IPS-20b (cell line): ENCODE measurements around the gene LRRC3B.

ENCODE experiments used
- H3K27ac ChIP-seq: one replicate; pipeline ENCODE4 v1.5.1; 2013; ENCODE audit warnings: low read length
- H3K27me3 ChIP-seq: 2 replicates; pipeline ENCODE4 v1.6.1; 2013; ENCODE audit warnings: mild to moderate bottlenecking, low read length, inconsistent platforms; ENCODE audit not compliant: insufficient read depth
- H3K36me3 ChIP-seq: 2 replicates; pipeline ENCODE4 v1.6.1; 2013; ENCODE audit warnings: low read depth, mild to moderate bottlenecking, inconsistent platforms, low read length, moderate library complexity; ENCODE audit not compliant: insufficient read depth
- H3K4me1 ChIP-seq: 2 replicates; pipeline ENCODE4 v1.6.1; 2013; ENCODE audit warnings: mild to moderate bottlenecking, control low read depth, inconsistent platforms, low read length, moderate library complexity; ENCODE audit not compliant: insufficient read depth
- H3K4me3 ChIP-seq: 2 replicates; pipeline ENCODE4 v1.5.1; 2013; ENCODE audit warnings: mild to moderate bottlenecking, low read length, inconsistent platforms
- H3K9ac ChIP-seq: 2 replicates; pipeline ENCODE4 v1.6.1; 2013; ENCODE audit warnings: low read depth, mild to moderate bottlenecking, inconsistent platforms, low read length, moderate library complexity
- H3K9me3 ChIP-seq: 2 replicates; pipeline ENCODE4 v1.6.1; 2013; ENCODE audit warnings: mild to moderate bottlenecking, low read depth, low read length, inconsistent platforms; ENCODE audit not compliant: insufficient read depth

LRRC3B gene

GRCh38 chr3:26636096-26636727 is 13.6 kb downstream of the LRRC3B start:
- Histone ChIP-seq H3K4me1 (no peaks in the 10 kb centered on the region), H3K9me3 (no peaks in the 10 kb centered on the region), H3K36me3 (no peaks in the 10 kb centered on the region), H3K27ac (no peak overlapping the region), H3K4me3 (no peak overlapping the region), H3K27me3 (peaks cover 25% of the 10 kb centered on the region), H3K9ac (no peak overlapping the region)

- H3K27ac ChIP-seq: no peak overlapping the region
- no peaks in the 10 kb centered on the region for H3K36me3 ChIP-seq
Measured at GRCh38 chr3:26637698-26638097, 15.1 kb downstream of the LRRC3B start.

GRCh38 chr3:26638113-26638512 is 15.5 kb downstream of the LRRC3B start:
- no peak overlapping the region for H3K27ac ChIP-seq
- H3K9me3 ChIP-seq: no peaks in the 10 kb centered on the region
- no peaks in the 10 kb centered on the region for H3K36me3 ChIP-seq
- H3K4me1 ChIP-seq: no peaks in the 10 kb centered on the region
- no peak overlapping the region for H3K4me3 ChIP-seq
- H3K27me3 ChIP-seq: peaks cover 6% of the 10 kb centered on the region; the same call in 1 of the 2 replicates
- H3K9ac ChIP-seq: no peak overlapping the region

More at GRCh38 chr3:26637698-26638097, 15.1 kb downstream of the LRRC3B start:
- Histone ChIP-seq H3K4me3 (no peak overlapping the region), H3K4me1 (no peaks in the 10 kb centered on the region), H3K9me3 (no peaks in the 10 kb centered on the region), H3K27me3 (peaks cover 10% of the 10 kb centered on the region; the same call in 1 of the 2 replicates), H3K9ac (no peak overlapping the region)

GRCh38 chr3:26639339-26639738 is 16.8 kb downstream of the LRRC3B start:
- Histone ChIP-seq H3K27ac (no peak overlapping the region), H3K36me3 (no peaks in the 10 kb centered on the region), H3K4me1 (no peaks in the 10 kb centered on the region), H3K4me3 (no peak overlapping the region), H3K9ac (no peak overlapping the region), H3K27me3 (no peaks in the 10 kb centered on the region; the same call in 1 of the 2 replicates), H3K9me3 (no peaks in the 10 kb centered on the region)

DNA sequence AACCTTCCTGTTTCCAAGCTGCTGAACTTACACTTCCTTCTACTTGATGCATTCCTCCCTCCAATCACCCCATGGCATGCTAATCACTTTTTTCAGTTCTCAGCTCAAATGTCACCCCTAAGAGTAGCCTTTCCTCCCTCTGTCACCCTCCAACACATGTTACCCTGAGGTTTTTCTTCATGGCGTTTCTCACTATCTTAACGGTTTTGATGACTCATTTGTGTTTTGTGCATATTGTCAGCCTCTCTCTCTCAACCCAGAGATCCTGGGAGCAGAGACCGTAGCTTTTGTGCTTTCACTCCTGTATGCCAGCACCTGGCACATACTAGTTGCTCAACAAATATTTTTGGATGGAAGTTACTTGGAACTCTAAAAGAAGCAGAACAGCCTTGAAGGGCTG is 24.5 kb downstream of the LRRC3B start:
- H3K27ac ChIP-seq: no peak overlapping the region
- H3K27me3 ChIP-seq: no peaks in the 10 kb centered on the region
- no peaks in the 10 kb centered on the region for H3K9me3 ChIP-seq
- H3K36me3 ChIP-seq: no peaks in the 10 kb centered on the region
- no peak overlapping the region for H3K4me3 ChIP-seq
- H3K9ac ChIP-seq: no peak overlapping the region
- no peaks in the 10 kb centered on the region for H3K4me1 ChIP-seq

GRCh38 chr3:26648461-26648860 is 25.9 kb downstream of the LRRC3B start:
- Histone ChIP-seq H3K27me3 (no peaks in the 10 kb centered on the region), H3K4me1 (no peaks in the 10 kb centered on the region), H3K9ac (no peak overlapping the region), H3K27ac (no peak overlapping the region), H3K4me3 (no peak overlapping the region), H3K9me3 (no peaks in the 10 kb centered on the region), H3K36me3 (no peaks in the 10 kb centered on the region)

DNA sequence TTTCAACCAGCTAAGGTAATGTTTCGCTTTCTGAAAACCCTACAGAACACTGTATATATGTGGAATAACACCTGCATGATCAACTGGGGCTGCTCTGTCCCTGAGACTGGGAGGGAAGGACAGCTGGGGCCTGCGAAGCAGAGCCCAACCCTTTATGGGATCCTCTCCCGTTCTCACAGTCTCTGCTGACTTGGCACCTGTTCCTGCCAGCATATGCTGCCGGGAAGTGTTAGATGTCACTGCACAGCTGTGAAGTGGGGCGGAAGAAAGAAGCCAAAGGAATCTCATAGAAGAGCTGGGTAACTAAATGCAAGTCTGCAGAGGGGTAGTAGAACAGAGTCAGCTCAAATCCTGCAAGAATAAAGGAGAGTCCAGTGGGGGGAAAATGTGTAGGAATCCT is 29.6 kb downstream of the LRRC3B start:
- Histone ChIP-seq H3K4me1 (no peaks in the 10 kb centered on the region), H3K9me3 (no peaks in the 10 kb centered on the region), H3K36me3 (no peaks in the 10 kb centered on the region), H3K9ac (no peak overlapping the region), H3K27ac (no peak overlapping the region), H3K4me3 (no peak overlapping the region), H3K27me3 (no peaks in the 10 kb centered on the region)

- Histone ChIP-seq H3K4me1 (peaks cover 3% of the 10 kb centered on the region; the same call in 1 of the 2 replicates), H3K27ac (no peak overlapping the region), H3K9ac (no peak overlapping the region), H3K9me3 (no peaks in the 10 kb centered on the region), H3K36me3 (no peaks in the 10 kb centered on the region), H3K4me3 (no peak overlapping the region), H3K27me3 (no peaks in the 10 kb centered on the region)
Measured at GRCh38 chr3:26653811-26654425, 31.3 kb downstream of the LRRC3B start.

DNA sequence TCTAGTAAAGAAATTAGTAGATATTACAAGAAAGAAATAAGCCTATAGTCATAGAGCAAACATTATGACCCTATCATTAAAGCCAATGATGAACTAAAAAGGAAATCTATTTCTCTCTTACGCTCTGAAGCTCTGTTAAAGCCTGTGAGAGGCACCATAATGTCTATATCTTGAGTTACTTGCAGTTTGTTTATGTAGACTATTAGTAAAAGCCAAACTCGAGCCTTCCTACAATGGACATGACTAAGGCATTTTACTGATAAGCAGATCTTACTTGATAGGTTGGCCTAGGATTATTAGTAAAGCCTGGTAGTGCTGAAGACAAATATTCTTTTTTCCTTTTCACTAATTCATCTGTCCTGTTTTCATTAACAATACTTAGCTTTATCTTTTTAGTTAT is 32.7 kb downstream of the LRRC3B start:
- H3K27ac ChIP-seq: no peak overlapping the region
- no peak overlapping the region for H3K9ac ChIP-seq
- H3K4me1 ChIP-seq: peaks cover 6% of the 10 kb centered on the region; the same call in 1 of the 2 replicates
- no peak overlapping the region for H3K4me3 ChIP-seq
- no peaks in the 10 kb centered on the region for H3K27me3 ChIP-seq
- H3K36me3 ChIP-seq: no peaks in the 10 kb centered on the region
- no peaks in the 10 kb centered on the region for H3K9me3 ChIP-seq

DNA sequence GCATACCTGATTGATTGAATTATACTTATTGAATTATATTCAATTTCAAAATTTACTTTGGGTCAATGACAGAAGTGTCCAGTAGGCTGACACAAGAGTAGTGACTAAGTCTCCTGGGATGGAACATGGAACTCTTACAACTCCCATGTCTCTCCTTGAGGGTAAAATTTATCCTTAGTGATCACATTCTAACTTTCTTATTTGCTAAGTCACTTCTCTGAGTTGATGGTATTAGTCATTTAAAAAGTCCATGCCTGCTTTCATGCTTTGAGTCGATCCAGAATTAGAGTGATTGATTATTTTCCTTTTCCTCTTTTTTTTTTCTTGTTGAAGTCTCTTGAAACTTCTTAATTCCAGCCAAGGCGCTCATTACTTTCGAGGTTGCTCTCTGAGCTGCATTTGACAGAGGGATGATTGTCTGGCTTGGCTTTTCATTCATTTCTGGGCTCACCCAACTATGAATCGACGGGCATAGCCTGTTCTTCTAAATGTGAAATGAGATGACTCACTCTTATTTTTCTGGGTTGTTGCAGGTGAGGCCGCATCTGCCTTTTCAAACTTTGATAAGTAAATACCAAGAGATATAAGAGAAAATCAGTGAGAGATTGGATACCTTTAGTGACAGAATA is 34.9 kb downstream of the LRRC3B start:
- H3K4me3 ChIP-seq: no peak overlapping the region
- no peak overlapping the region for H3K9ac ChIP-seq
- H3K27ac ChIP-seq: no peak overlapping the region
- H3K27me3 ChIP-seq: no peaks in the 10 kb centered on the region
- no peaks in the 10 kb centered on the region for H3K36me3 ChIP-seq
- H3K9me3 ChIP-seq: no peaks in the 10 kb centered on the region
- peaks cover 6% of the 10 kb centered on the region; the same call in 1 of the 2 replicates for H3K4me1 ChIP-seq

DNA sequence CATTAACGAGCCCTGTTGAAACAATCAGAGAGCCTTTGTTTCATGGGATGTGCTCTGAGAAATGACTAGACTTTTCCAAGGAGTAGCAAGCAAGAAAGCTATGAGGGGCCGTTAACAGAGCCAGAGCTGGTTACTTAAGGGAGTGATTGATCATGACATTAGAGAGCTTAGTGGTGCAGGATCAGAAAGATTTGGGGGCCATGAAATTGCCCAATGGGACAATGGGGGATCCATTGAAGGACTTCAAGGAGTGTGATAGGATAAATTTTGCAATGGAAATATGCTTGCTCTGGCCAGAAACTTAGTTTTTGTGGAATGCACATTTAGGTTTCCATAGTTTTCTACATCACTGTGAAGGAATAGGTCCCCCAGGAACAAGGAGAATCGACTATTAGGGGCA is 45.6 kb downstream of the LRRC3B start:
- Histone ChIP-seq H3K27ac (no peak overlapping the region), H3K9ac (no peak overlapping the region), H3K9me3 (no peaks in the 10 kb centered on the region), H3K27me3 (no peaks in the 10 kb centered on the region), H3K4me1 (no peaks in the 10 kb centered on the region), H3K4me3 (no peak overlapping the region), H3K36me3 (no peaks in the 10 kb centered on the region)

GRCh38 chr3:26668696-26669095 is 46.1 kb downstream of the LRRC3B start:
- Histone ChIP-seq H3K4me1 (no peaks in the 10 kb centered on the region), H3K4me3 (no peak overlapping the region), H3K9me3 (no peaks in the 10 kb centered on the region), H3K9ac (no peak overlapping the region), H3K27me3 (no peaks in the 10 kb centered on the region), H3K27ac (no peak overlapping the region), H3K36me3 (no peaks in the 10 kb centered on the region)
